CD14-positive monocyte (primary cell): Measurements from ENCODE around the gene GAS7. TPM values are rescaled to one million over a fixed set of nuclear protein-coding genes. Genes with fewer than 3 reads are reported as not detected.
A peak's percentile ranks its signal among the peaks of the same experiment; 100 is the strongest.

Experiments
- DNase-seq, 3 donors: peaks; one replicate each; pipeline ENCODE4 v3.0.0-alpha.2; 2011 to 2022
- H2AFZ ChIP-seq: 2 replicates; pipeline ENCODE4 v1.6.0; 2012; ENCODE audit warnings: mild to moderate bottlenecking, low read depth, low read length, inconsistent platforms; ENCODE audit not compliant: insufficient read depth, poor library complexity, severe bottlenecking
- H3K27ac ChIP-seq, 2 donors: 1 replicate in 1 of 2; 2 replicates in 1 of 2; pipeline ENCODE4 v1.5.1; 2012 to 2013; ENCODE audit warnings: low read length in 2 of 2, control low read depth in 1 of 2, inconsistent platforms in 1 of 2, low read depth in 1 of 2, mild to moderate bottlenecking in 1 of 2
- H3K27me3 ChIP-seq, 2 donors: one replicate each; pipeline versions ENCODE4 v1.6.0 to v1.6.1; 2011 to 2013; ENCODE audit warnings: low read length in 2 of 2; ENCODE audit not compliant: control insufficient read depth in 2 of 2, insufficient read depth in 2 of 2
- H3K36me3 ChIP-seq, 2 donors: replicated peaks in 1 of 2; 1 replicate in 1 of 2; 2 replicates in 1 of 2; pipeline versions ENCODE4 v1.5.1 to v1.6.1; 2012 to 2013; ENCODE audit warnings: low read length in 2 of 2, control low read depth in 1 of 2, inconsistent platforms in 1 of 2, mild to moderate bottlenecking in 1 of 2; ENCODE audit not compliant: insufficient read depth in 2 of 2, control insufficient read depth in 1 of 2
- H3K4me1 ChIP-seq, 2 donors: 1 replicate in 1 of 2; 2 replicates in 1 of 2; pipeline versions ENCODE4 v1.5.1 to v1.6.1; 2012 to 2013; ENCODE audit warnings: low read length in 2 of 2, control low read depth in 1 of 2, inconsistent platforms in 1 of 2, mild to moderate bottlenecking in 1 of 2, moderate library complexity in 1 of 2; ENCODE audit not compliant: insufficient read depth in 2 of 2, control insufficient read depth in 1 of 2
- H3K4me2 ChIP-seq: replicated peaks from 2 replicates; pipeline ENCODE3; 2012; ENCODE audit warnings: low read length, moderate library complexity, mild to moderate bottlenecking; ENCODE audit not compliant: poor library complexity, severe bottlenecking; ENCODE audit errors: extremely low read depth
- H3K4me3 ChIP-seq, 3 experiments: fragments of 200-600 bp in 1 of 3; sonication (generic) in 1 of 3; replicated peaks in 1 of 3; 1 replicate in 2 of 3; 2 replicates in 1 of 3; pipeline ENCODE4 v1.5.1; 2011 to 2013; ENCODE audit warnings: low read length in 3 of 3, mild to moderate bottlenecking in 3 of 3, control low read depth in 2 of 3, low read depth in 2 of 3, inconsistent platforms in 1 of 3, moderate library complexity in 1 of 3
- H3K79me2 ChIP-seq: 2 replicates; pipeline ENCODE4 v1.6.0; 2012; ENCODE audit warnings: mild to moderate bottlenecking, control low read depth, inconsistent platforms, low read length, moderate library complexity; ENCODE audit not compliant: insufficient read depth
- H3K9ac ChIP-seq: 2 replicates; pipeline ENCODE4 v1.6.0; 2017; ENCODE audit warnings: low read length, mild to moderate bottlenecking; ENCODE audit not compliant: insufficient read depth, poor library complexity, severe bottlenecking
- H3K9me3 ChIP-seq, 2 donors: replicated peaks in 1 of 2; 1 replicate in 1 of 2; 2 replicates in 1 of 2; pipeline versions ENCODE4 v1.5.1 to v1.6.1; 2012 to 2013; ENCODE audit warnings: low read length in 2 of 2, control low read depth in 1 of 2; ENCODE audit not compliant: control insufficient read depth in 1 of 2, insufficient read depth in 1 of 2
- H4K20me1 ChIP-seq: 2 replicates; pipeline ENCODE4 v1.6.0; 2012; ENCODE audit warnings: mild to moderate bottlenecking, low read length, control low read depth, moderate library complexity; ENCODE audit not compliant: insufficient read depth
- H3K27ac Mint-ChIP-seq, 7 donors: one replicate each; pipeline ENCODE4 v1.8.0; 2020; ENCODE audit warnings: mild to moderate bottlenecking in 7 of 7, mixed read lengths in 7 of 7, moderate library complexity in 6 of 7, inconsistent platforms in 2 of 7
- H3K27me3 Mint-ChIP-seq, 3 donors: one replicate each; pipeline ENCODE4 v1.8.0; 2021 to 2022; ENCODE audit warnings: low read depth in 3 of 3, mild to moderate bottlenecking in 3 of 3, mixed read lengths in 3 of 3, moderate library complexity in 3 of 3, inconsistent platforms in 1 of 3
- H3K36me3 Mint-ChIP-seq, 2 donors: one replicate each; pipeline ENCODE4 v1.8.0; 2020; ENCODE audit warnings: mixed read lengths in 2 of 2, inconsistent platforms in 1 of 2, mild to moderate bottlenecking in 1 of 2
- H3K4me1 Mint-ChIP-seq: one replicate; pipeline ENCODE4 v1.8.0; 2020; ENCODE audit warnings: mild to moderate bottlenecking, mixed read lengths
- H3K4me3 Mint-ChIP-seq, 2 donors: one replicate each; pipeline ENCODE4 v1.8.0; 2020; ENCODE audit warnings: mild to moderate bottlenecking in 2 of 2, mixed read lengths in 2 of 2, moderate library complexity in 1 of 2
- H3K9me3 Mint-ChIP-seq, 7 donors: one replicate each; pipeline ENCODE4 v1.8.0; 2020 to 2022; ENCODE audit warnings: mixed read lengths in 7 of 7, mild to moderate bottlenecking in 6 of 7, moderate library complexity in 6 of 7, inconsistent platforms in 2 of 7
- WGBS: methylation state at CpG from one replicate; pipeline ENCODE4 v1.1.5; 2013; ENCODE audit warnings: missing lambda C conversion rate; ENCODE audit not compliant: insufficient coverage; 5-methylcytosine and 5-hydroxymethylcytosine counted together
- intact Hi-C, 2 donors: fragments of 100-400 bp; cut with micrococcal nuclease; formaldehyde crosslinking; loops; one replicate each; pipeline versions ENCODE4 v1.15.0 to v1.15.1; 2023
- polyA plus RNA-seq, 3 donors: library from polyadenylated mRNA; depleted of rRNA in 1 of 3; unstranded in 2 of 3; stranded (reverse) in 1 of 3; fragments of 300-500 nt in 2 of 3; fragments of >200 nt in 1 of 3; fragmentation: Illumina TruSeq in 2 of 3; gene quantifications; 1 replicate in 2 of 3; 2 replicates in 1 of 3; pipeline ENCODE4 v1.2.3, GENCODE V29; 2012 to 2021
- TF ChIP-seq, protein P1 (sequence below): fragments of 200-600 bp; IDR thresholded peaks from one replicate; pipeline ENCODE4 v1.8.0; 2022; ENCODE audit warnings: antibody characterized with exemption, mild to moderate bottlenecking

Gene GAS7
- polyA plus RNA-seq, 3 donors = 53.1 to 91.9 (median 66.6) TPM

- Histone ChIP-seq H3K36me3 (peaks cover 40 to 48% of the 10 kb centered on the region in 2 donors), H3K4me3 (no peak overlapping the region), H4K20me1 (peaks cover 99% of the 10 kb centered on the region), H3K27ac (peak overlapping the region; percentile 73 to 81), H2AFZ (no peak overlapping the region), H3K9ac (peak overlapping the region; percentile 33), H3K27me3 (no peaks in the 10 kb centered on the region), H3K4me1 (peaks cover 52 to 56% of the 10 kb centered on the region in 2 donors), H3K4me2 (no peak overlapping the region), H3K79me2 (peaks cover 87% of the 10 kb centered on the region), H3K9me3 (no peaks in the 10 kb centered on the region)
- Mint-ChIP-seq H3K9me3 (peaks cover 0 to 3% (median 0%) of the 10 kb centered on the region in 7 donors), H3K4me1 (peaks cover 71% of the 10 kb centered on the region), H3K27me3 (peaks cover 0 to 1% (median 0%) of the 10 kb centered on the region in 3 donors), H3K36me3 (peaks cover 44 to 81% of the 10 kb centered on the region in 2 donors), H3K27ac (peak overlapping the region; percentile 82 to 97 (median 92)), H3K4me3 (peak overlapping the region in 1 of 2 donors; percentile 44)
- TF ChIP-seq, protein P1, sequence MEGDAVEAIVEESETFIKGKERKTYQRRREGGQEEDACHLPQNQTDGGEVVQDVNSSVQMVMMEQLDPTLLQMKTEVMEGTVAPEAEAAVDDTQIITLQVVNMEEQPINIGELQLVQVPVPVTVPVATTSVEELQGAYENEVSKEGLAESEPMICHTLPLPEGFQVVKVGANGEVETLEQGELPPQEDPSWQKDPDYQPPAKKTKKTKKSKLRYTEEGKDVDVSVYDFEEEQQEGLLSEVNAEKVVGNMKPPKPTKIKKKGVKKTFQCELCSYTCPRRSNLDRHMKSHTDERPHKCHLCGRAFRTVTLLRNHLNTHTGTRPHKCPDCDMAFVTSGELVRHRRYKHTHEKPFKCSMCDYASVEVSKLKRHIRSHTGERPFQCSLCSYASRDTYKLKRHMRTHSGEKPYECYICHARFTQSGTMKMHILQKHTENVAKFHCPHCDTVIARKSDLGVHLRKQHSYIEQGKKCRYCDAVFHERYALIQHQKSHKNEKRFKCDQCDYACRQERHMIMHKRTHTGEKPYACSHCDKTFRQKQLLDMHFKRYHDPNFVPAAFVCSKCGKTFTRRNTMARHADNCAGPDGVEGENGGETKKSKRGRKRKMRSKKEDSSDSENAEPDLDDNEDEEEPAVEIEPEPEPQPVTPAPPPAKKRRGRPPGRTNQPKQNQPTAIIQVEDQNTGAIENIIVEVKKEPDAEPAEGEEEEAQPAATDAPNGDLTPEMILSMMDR = no peak
- intact Hi-C loops = loop anchor here in 1 of 2 donors (5.0 kb wide), 1 partner anchor 88 kb away; no protein-coding TSS in a partner anchor
- 86% methylated on average over 10 of the region's 16 CpGs for WGBS
- DNase-seq = peak; percentile 42 to 69 (median 46)
Measured at GRCh38 chr17:9974448-9975381, 223.7 kb downstream of the GAS7 start.

DNA sequence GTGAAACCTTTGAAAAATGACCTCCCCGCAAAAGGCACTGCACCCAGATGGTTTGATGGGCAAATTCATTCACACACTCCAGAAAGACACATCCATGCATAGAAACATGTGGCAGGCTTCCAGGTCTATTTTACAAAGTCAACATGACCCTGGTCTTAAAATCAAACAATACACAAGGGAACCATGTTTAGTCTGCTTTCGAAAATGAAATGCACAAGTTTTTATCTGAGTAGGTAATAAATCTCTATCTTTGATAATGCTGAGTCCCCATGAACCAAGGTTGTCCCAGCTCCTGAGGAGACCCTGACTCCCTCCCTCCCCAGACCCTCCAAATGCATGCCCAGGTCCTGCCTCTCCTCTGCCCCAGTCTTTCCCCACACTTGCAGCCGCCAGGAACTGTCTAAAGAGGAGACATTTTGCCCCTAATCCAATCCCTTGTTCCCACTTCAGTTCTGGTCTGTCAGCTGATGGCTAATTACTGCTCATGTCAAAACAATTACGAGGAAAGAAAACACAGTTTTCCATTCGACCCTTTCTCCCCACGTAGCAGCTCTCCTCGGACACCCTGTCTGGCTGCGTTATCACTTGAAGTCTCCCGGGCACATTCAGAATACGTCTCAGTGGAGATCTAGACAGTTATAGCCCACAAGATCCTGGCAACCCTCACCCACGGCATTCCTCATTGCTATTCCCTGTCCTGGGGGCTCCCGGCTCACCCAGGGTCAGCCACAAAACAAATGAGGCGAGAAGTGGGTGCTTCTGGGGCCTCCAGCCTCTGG is 224.5 kb downstream of the GAS7 start:
- Histone ChIP-seq H3K79me2 (peaks cover 84% of the 10 kb centered on the region), H3K9ac (peak overlapping the region; percentile 33), H3K4me2 (no peak overlapping the region), H3K4me3 (no peak overlapping the region), H3K4me1 (peaks cover 52 to 56% of the 10 kb centered on the region in 2 donors), H3K36me3 (peaks cover 40 to 48% of the 10 kb centered on the region in 2 donors), H3K9me3 (no peaks in the 10 kb centered on the region), H2AFZ (no peak overlapping the region), H3K27me3 (no peaks in the 10 kb centered on the region), H3K27ac (peak overlapping the region; percentile 73 to 81), H4K20me1 (peaks cover 99% of the 10 kb centered on the region)
- Mint-ChIP-seq H3K36me3 (peaks cover 44 to 81% of the 10 kb centered on the region in 2 donors), H3K27ac (peak overlapping the region; percentile 82 to 97 (median 92)), H3K4me3 (no peak overlapping the region), H3K27me3 (peaks cover 0 to 1% (median 0%) of the 10 kb centered on the region in 3 donors), H3K4me1 (peaks cover 64% of the 10 kb centered on the region), H3K9me3 (peaks cover 0 to 3% (median 0%) of the 10 kb centered on the region in 7 donors)
- 94% methylated on average over 9 of the region's 13 CpGs for WGBS
- TF ChIP-seq, protein P1 = no peak
- intact Hi-C loops = no loop called here
- no peak for DNase-seq
